Measurements from ENCODE around the gene CERCAM. TPM values are rescaled to one million over a fixed set of nuclear protein-coding genes. Genes with fewer than 3 reads are reported as not detected.

Gene CERCAM
- total RNA-seq, 1 experiment from 2014 or later, result 18.7 TPM

GRCh38 chr9:128448746-128449145 lies 28.1 kb downstream of the CERCAM start:
- intact Hi-C loops (cut with micrococcal nuclease; ENCODE audit: unreplicated experiment), result no loop called here
- TF ChIP-seq CTCF (IDR thresholded peaks at IDR 0.05; ENCODE audit: insufficient read depth in 1 of 2, low read depth in 1 of 2, low read length in 1 of 2, severe bottlenecking in 1 of 2, unreplicated experiment in 1 of 2), result no peak
- POLR2A ChIA-PET, result no interaction called here

GRCh38 chr9:128454991-128455390 lies 34.3 kb downstream of the CERCAM start:
- Histone ChIP-seq H3K9me3 (no peaks in the 10 kb centered on the region), H3K36me3 (ENCODE audit: control insufficient read depth, insufficient read depth, low read length) (no peaks in the 10 kb centered on the region), H3K4me3 (ENCODE audit: low read depth, low read length) (peak overlapping the region; percentile 27), H3K27me3 (replicated peaks; ENCODE audit: control insufficient read depth, insufficient read depth, low read length) (no peaks in the 10 kb centered on the region), H3K4me1 (0 out of 2 replicates have a peak, but pooled peaks cover 6% of the 10 kb centered on the region)
- Mint-ChIP-seq H3K27me3 (ENCODE audit: insufficient read depth, unreplicated experiment) (peaks cover 3% of the 10 kb centered on the region), H3K4me3 (ENCODE audit: unreplicated experiment) (peak overlapping the region; percentile 100), H3K9me3 (ENCODE audit: unreplicated experiment) (no peaks in the 10 kb centered on the region), H3K36me3 (ENCODE audit: insufficient read depth, unreplicated experiment) (peaks cover 35% of the 10 kb centered on the region), H3K4me1 (ENCODE audit: low read depth, unreplicated experiment) (peaks cover 7% of the 10 kb centered on the region), H3K27ac (ENCODE audit: unreplicated experiment) (peak overlapping the region; percentile 94)
- TF ChIP-seq CTCF (IDR thresholded peaks at IDR 0.05; ENCODE audit: insufficient read depth in 1 of 2, low read depth in 1 of 2, low read length in 1 of 2, severe bottlenecking in 1 of 2, unreplicated experiment in 1 of 2), result no peak
- POLR2A ChIA-PET, result no interaction called here
- intact Hi-C loops (cut with micrococcal nuclease; ENCODE audit: unreplicated experiment), result loop anchor here (5.0 kb wide), 1 partner anchor 158 kb away; no protein-coding TSS in a partner anchor
- TSS peak; percentile 57 for BruUV-seq (replicated peaks)
- peak; percentile 45 to 60 for DNase-seq
- CTCF ChIA-PET, result no interaction called here

More at GRCh38 chr9:128448746-128449145, 28.1 kb downstream of the CERCAM start:
- Mint-ChIP-seq H3K27me3 (ENCODE audit: insufficient read depth, unreplicated experiment) (peaks cover 3% of the 10 kb centered on the region), H3K9me3 (ENCODE audit: unreplicated experiment) (no peaks in the 10 kb centered on the region), H3K36me3 (ENCODE audit: insufficient read depth, unreplicated experiment) (peaks cover 4% of the 10 kb centered on the region), H3K4me3 (ENCODE audit: unreplicated experiment) (no peak overlapping the region), H3K4me1 (ENCODE audit: low read depth, unreplicated experiment) (no peaks in the 10 kb centered on the region), H3K27ac (ENCODE audit: unreplicated experiment) (no peak overlapping the region)
- H3K27me3 ChIP-seq (replicated peaks; ENCODE audit: control insufficient read depth, insufficient read depth, low read length), result no peaks in the 10 kb centered on the region
- H3K9me3 ChIP-seq, result no peaks in the 10 kb centered on the region
- no TSS peak for BruUV-seq (replicated peaks)
- no peaks in the 10 kb centered on the region for H3K4me1 ChIP-seq
- CTCF ChIA-PET, result no interaction called here
- no peak for DNase-seq
- H3K36me3 ChIP-seq (ENCODE audit: control insufficient read depth, insufficient read depth, low read length), result no peaks in the 10 kb centered on the region
- H3K4me3 ChIP-seq (ENCODE audit: low read depth, low read length), result no peak overlapping the region

- intact Hi-C loops (cut with micrococcal nuclease; ENCODE audit: unreplicated experiment), result loop anchor here (2.0 to 5.0 kb wide), 3 partner anchors 49 to 159 kb away; partner anchors contain the start of gene GLE1
- H3K36me3 Mint-ChIP-seq (ENCODE audit: insufficient read depth, unreplicated experiment), result peaks cover 34% of the 10 kb centered on the region
- peaks cover 7% of the 10 kb centered on the region for H3K4me1 Mint-ChIP-seq (ENCODE audit: low read depth, unreplicated experiment)
- no peaks in the 10 kb centered on the region for H3K36me3 ChIP-seq (ENCODE audit: control insufficient read depth, insufficient read depth, low read length)
- BruUV-seq (replicated peaks), result no TSS peak
- TF ChIP-seq CTCF (IDR thresholded peaks at IDR 0.05; ENCODE audit: insufficient read depth in 1 of 2, low read depth in 1 of 2, low read length in 1 of 2, severe bottlenecking in 1 of 2, unreplicated experiment in 1 of 2), result no peak
- peaks cover 3% of the 10 kb centered on the region for H3K27me3 Mint-ChIP-seq (ENCODE audit: insufficient read depth, unreplicated experiment)
- H3K27me3 ChIP-seq (replicated peaks; ENCODE audit: control insufficient read depth, insufficient read depth, low read length), result no peaks in the 10 kb centered on the region
- ChIA-PET CTCF (interaction anchor here (0.6 to 0.7 kb wide), 2 partner anchors 45 to 180 kb away, joined by 3 read pairs; no protein-coding TSS in a partner anchor), POLR2A (interaction anchor here (0.9 to 1.0 kb wide), 3 partner anchors 17 to 96 kb away, joined by 3 to 4 read pairs (median 4); partner anchors contain the start of genes SPTAN1 and URM1)
- H3K4me3 Mint-ChIP-seq (ENCODE audit: unreplicated experiment), result peak within 1 kb of the TSS; percentile 100
- H3K9me3 ChIP-seq, result no peaks in the 10 kb centered on the region
- H3K4me3 ChIP-seq (ENCODE audit: low read depth, low read length), result peak within 1 kb of the TSS; percentile 93
- H3K27ac Mint-ChIP-seq (ENCODE audit: unreplicated experiment), result peak within 1 kb of the TSS; percentile 94
- 0 out of 2 replicates have a peak, but pooled peaks cover 6% of the 10 kb centered on the region for H3K4me1 ChIP-seq
- peak; percentile 98 to 99 for DNase-seq
- H3K9me3 Mint-ChIP-seq (ENCODE audit: unreplicated experiment), result no peaks in the 10 kb centered on the region
These were observed 35.4 kb downstream of the CERCAM start, which contains the start of gene ODF2 for GRCh38 chr9:128455849-128456612. Gene ODF2 (plus strand): TSS chr9:128456006. CDS start chr9:128456092, 86 bp downstream.

Data from Caco-2 (cell line).